ENCODE results near the gene CFAP20DC.

DNA sequence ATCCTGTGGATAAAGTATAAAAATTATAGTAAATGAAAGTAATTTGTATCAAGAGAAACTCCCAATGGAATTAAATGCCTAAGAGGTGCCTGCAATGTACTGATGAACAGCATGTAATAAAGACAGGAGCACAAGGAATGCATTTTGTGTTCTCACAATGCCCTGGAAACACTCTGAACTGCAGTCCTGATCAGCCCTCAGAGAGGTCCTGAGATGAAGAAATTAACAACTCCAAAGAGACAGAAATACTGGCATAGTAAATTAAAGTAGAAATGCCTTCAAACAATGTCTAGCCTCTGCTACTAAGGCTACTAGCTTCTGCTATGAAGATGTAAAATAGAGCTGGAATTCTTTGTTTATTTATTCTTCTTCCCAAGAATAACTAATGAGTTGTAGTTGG is 59.9 kb downstream of the CFAP20DC start:
- no peak for TF ChIP-seq YY1 (IDR thresholded peaks at IDR 0.05; ENCODE audit: low read depth, low read length)
- TF ChIP-seq CTCF (IDR thresholded peaks at IDR 0.05; ENCODE audit: control extremely low read depth in 1 of 3, insufficient read depth in 1 of 3, low read depth in 1 of 3, low read length in 3 of 3): no peak
- no peak for TF ChIP-seq RNF2 (IDR thresholded peaks at IDR 0.05; ENCODE audit: borderline replicate concordance, low read depth, low read length, missing control alignments, poor library complexity, severe bottlenecking)
- TF ChIP-seq, protein P1, sequence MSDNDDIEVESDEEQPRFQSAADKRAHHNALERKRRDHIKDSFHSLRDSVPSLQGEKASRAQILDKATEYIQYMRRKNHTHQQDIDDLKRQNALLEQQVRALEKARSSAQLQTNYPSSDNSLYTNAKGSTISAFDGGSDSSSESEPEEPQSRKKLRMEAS (IDR thresholded peaks at IDR 0.05): no peak
- no peak for TF ChIP-seq CHD2 (IDR thresholded peaks at IDR 0.05; ENCODE audit: low read length)
- TF ChIP-seq POLR2AphosphoS5 (IDR thresholded peaks at IDR 0.05; ENCODE audit: low read depth, low read length): no peak

Data from H1 (cell line).